ENCODE results near the gene TBXA2R. TPM values are rescaled to one million over a fixed set of nuclear protein-coding genes. Genes with fewer than 3 reads are reported as not detected.

TBXA2R gene
- total and polyA plus RNA-seq, 2 donors: 0.28 to 1.2 TPM

- DNase-seq (ENCODE audit: low read depth in 6 of 9, low spot score in 9 of 9): no peak
- peaks cover 13 to 26% of the 10 kb centered on the region in 2 donors for H3K4me1 ChIP-seq (ENCODE audit: control insufficient read depth in 2 of 2, insufficient read depth in 2 of 2, low read length in 2 of 2)
- H3K27ac ChIP-seq (ENCODE audit: low read depth in 1 of 2, low read length in 1 of 2): no peak overlapping the region
- H3K9me3 ChIP-seq (ENCODE audit: control insufficient read depth in 2 of 2, insufficient read depth in 1 of 2, low read length in 1 of 2): peaks cover 0 to 3% of the 10 kb centered on the region in 2 donors
- H3K4me3 ChIP-seq (ENCODE audit: low read length in 2 of 2): no peak overlapping the region
- peaks cover 33 to 50% of the 10 kb centered on the region in 2 donors for H3K36me3 ChIP-seq (ENCODE audit: control insufficient read depth in 2 of 2, insufficient read depth in 2 of 2, low read length in 1 of 2)
- WGBS: 93% methylated on average over 34 of the region's 34 CpGs
- H3K27me3 ChIP-seq (ENCODE audit: control insufficient read depth in 2 of 2, insufficient read depth in 1 of 2, low read length in 1 of 2): no peaks in the 10 kb centered on the region
These were observed 17.0 kb upstream of the TBXA2R start for GRCh38 chr19:3623716-3624115.

- Histone ChIP-seq H3K27ac (ENCODE audit: low read depth in 1 of 2, low read length in 1 of 2) (no peak overlapping the region), H3K36me3 (ENCODE audit: control insufficient read depth in 2 of 2, insufficient read depth in 2 of 2, low read length in 1 of 2) (peaks cover 35 to 62% of the 10 kb centered on the region in 2 donors), H3K4me3 (ENCODE audit: low read length in 2 of 2) (no peak overlapping the region), H3K9me3 (ENCODE audit: control insufficient read depth in 2 of 2, insufficient read depth in 1 of 2, low read length in 1 of 2) (peaks cover 0 to 2% of the 10 kb centered on the region in 2 donors), H3K4me1 (ENCODE audit: control insufficient read depth in 2 of 2, insufficient read depth in 2 of 2, low read length in 2 of 2) (peaks cover 18 to 36% of the 10 kb centered on the region in 2 donors), H3K27me3 (ENCODE audit: control insufficient read depth in 2 of 2, insufficient read depth in 1 of 2, low read length in 1 of 2) (no peaks in the 10 kb centered on the region)
- no peak for DNase-seq (ENCODE audit: low read depth in 6 of 9, low spot score in 9 of 9)
- WGBS: 98% methylated on average over 12 of the region's 12 CpGs
These were observed 15.5 kb upstream of the TBXA2R start for GRCh38 chr19:3622224-3622623.

GRCh38 chr19:3621689-3622088, 15.0 kb upstream of the TBXA2R start:
- Histone ChIP-seq H3K27me3 (ENCODE audit: control insufficient read depth in 2 of 2, insufficient read depth in 1 of 2, low read length in 1 of 2) (no peaks in the 10 kb centered on the region), H3K36me3 (ENCODE audit: control insufficient read depth in 2 of 2, insufficient read depth in 2 of 2, low read length in 1 of 2) (peaks cover 38 to 63% of the 10 kb centered on the region in 2 donors), H3K4me3 (ENCODE audit: low read length in 2 of 2) (no peak overlapping the region), H3K27ac (ENCODE audit: low read depth in 1 of 2, low read length in 1 of 2) (no peak overlapping the region), H3K4me1 (ENCODE audit: control insufficient read depth in 2 of 2, insufficient read depth in 2 of 2, low read length in 2 of 2) (peaks cover 18 to 34% of the 10 kb centered on the region in 2 donors), H3K9me3 (ENCODE audit: control insufficient read depth in 2 of 2, insufficient read depth in 1 of 2, low read length in 1 of 2) (no peaks in the 10 kb centered on the region)
- DNase-seq (ENCODE audit: low read depth in 6 of 9, low spot score in 9 of 9): no peak
- 98% methylated on average over 15 of the region's 15 CpGs for WGBS

DNA sequence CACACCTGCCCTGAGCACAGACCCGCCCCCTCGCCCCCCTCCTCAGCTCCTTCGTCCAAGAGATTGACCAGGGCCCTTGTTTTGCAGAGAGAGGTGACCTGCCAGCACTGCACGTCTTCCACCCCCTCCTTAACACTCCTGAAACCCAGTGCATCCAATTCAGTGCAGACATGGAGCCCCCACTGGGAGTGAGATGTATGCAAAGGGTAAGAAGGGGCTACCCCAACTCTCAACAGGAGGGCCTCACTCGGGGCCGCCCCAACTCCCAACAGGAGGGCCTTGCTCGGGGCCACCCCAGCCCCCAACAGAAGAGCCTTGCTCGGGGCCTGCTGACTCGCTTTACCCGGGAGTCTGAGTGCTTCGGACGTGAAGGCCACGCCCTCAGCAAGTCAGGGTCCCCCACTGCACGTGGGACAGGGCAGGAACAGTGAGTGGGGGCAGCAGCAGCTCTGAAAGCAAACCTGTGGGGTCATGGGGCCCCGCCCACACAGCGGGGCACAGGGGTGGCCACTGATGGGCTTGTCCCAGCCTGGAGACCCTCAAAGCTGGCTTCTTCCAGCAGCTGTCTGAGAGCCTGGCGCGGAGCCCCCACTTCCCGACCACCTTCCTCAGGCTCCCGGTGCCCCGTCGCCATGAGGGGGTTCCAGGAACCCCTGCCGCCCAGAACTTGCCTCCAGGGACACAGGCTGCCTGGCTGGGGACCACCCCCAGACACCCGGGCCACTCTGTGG, 14.3 kb upstream of the TBXA2R start:
- no peak for DNase-seq (ENCODE audit: low read depth in 6 of 9, low spot score in 9 of 9)
- H3K27me3 ChIP-seq (ENCODE audit: control insufficient read depth in 2 of 2, insufficient read depth in 1 of 2, low read length in 1 of 2): no peaks in the 10 kb centered on the region
- H3K27ac ChIP-seq (ENCODE audit: low read depth in 1 of 2, low read length in 1 of 2): no peak overlapping the region
- WGBS: 97% methylated on average over 24 of the region's 24 CpGs
- H3K4me3 ChIP-seq (ENCODE audit: low read length in 2 of 2): no peak overlapping the region
- peaks cover 40 to 64% of the 10 kb centered on the region in 2 donors for H3K36me3 ChIP-seq (ENCODE audit: control insufficient read depth in 2 of 2, insufficient read depth in 2 of 2, low read length in 1 of 2)
- peaks cover 17 to 31% of the 10 kb centered on the region in 2 donors for H3K4me1 ChIP-seq (ENCODE audit: control insufficient read depth in 2 of 2, insufficient read depth in 2 of 2, low read length in 2 of 2)
- H3K9me3 ChIP-seq (ENCODE audit: control insufficient read depth in 2 of 2, insufficient read depth in 1 of 2, low read length in 1 of 2): no peaks in the 10 kb centered on the region

DNA sequence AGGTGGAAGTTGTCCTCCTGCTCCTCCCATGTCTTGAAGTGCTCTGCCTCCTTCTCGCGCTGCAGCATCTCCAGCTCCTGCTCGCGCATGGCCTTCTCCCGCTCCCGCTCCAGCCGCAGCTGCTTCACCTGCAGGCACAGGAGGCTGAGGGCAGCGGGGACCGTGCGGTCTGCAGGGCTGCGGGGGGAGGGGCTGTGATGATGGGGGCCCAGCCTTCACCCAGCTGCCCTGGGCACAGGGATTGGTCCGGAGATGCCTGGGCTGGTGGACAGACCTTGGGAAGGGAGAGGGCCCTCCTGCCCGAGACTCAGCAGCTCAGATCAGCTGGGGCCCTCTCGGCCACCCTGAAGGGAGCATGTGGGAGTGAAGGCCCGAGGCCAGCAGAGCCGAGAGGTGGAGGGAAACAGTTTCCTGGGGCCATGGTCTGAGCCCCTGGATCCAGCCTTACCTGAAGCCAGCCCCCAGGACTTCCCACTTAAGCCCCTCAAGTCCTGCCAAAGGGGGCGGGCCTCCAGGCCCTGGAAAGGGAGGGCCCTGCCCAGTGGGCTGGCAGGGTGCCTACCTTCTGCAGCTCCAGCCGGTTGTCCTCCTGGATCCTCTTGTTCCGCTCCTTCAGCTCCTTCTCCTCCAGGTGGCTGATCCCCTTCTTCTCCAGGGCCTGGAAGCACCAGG, 13.6 kb upstream of the TBXA2R start:
- no peaks in the 10 kb centered on the region for H3K27me3 ChIP-seq (ENCODE audit: control insufficient read depth in 2 of 2, insufficient read depth in 1 of 2, low read length in 1 of 2)
- H3K27ac ChIP-seq (ENCODE audit: low read depth in 1 of 2, low read length in 1 of 2): no peak overlapping the region
- H3K9me3 ChIP-seq (ENCODE audit: control insufficient read depth in 2 of 2, insufficient read depth in 1 of 2, low read length in 1 of 2): no peaks in the 10 kb centered on the region
- H3K36me3 ChIP-seq (ENCODE audit: control insufficient read depth in 2 of 2, insufficient read depth in 2 of 2, low read length in 1 of 2): peaks cover 43 to 71% of the 10 kb centered on the region in 2 donors
- H3K4me3 ChIP-seq (ENCODE audit: low read length in 2 of 2): no peak overlapping the region
- peaks cover 10 to 26% of the 10 kb centered on the region in 2 donors for H3K4me1 ChIP-seq (ENCODE audit: control insufficient read depth in 2 of 2, insufficient read depth in 2 of 2, low read length in 2 of 2)
- DNase-seq (ENCODE audit: low read depth in 6 of 9, low spot score in 9 of 9): no peak
- WGBS: 96% methylated on average over 19 of the region's 19 CpGs

DNA sequence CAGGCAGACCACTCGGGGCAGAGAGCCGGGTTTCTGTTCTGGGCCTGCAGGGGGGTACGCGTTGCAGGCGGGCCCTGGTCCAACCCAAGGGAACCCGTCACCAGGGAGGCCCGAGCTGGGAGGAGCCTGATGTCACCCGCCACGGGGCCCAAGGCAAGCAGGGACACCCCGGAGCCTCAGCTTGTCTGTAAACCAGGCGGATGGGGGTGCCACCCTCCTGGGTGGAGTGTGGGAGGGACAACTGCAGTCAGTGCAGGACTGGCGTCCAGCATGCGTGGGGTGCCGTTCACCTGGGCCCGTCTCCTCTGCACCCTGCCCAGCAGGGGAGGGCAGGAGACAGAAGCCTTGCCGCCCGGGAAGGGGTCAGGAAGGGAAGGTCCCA, 12.9 kb upstream of the TBXA2R start:
- DNase-seq (ENCODE audit: low read depth in 6 of 9, low spot score in 9 of 9): no peak
- H3K36me3 ChIP-seq (ENCODE audit: control insufficient read depth in 2 of 2, insufficient read depth in 2 of 2, low read length in 1 of 2): peaks cover 43 to 75% of the 10 kb centered on the region in 2 donors

DNA sequence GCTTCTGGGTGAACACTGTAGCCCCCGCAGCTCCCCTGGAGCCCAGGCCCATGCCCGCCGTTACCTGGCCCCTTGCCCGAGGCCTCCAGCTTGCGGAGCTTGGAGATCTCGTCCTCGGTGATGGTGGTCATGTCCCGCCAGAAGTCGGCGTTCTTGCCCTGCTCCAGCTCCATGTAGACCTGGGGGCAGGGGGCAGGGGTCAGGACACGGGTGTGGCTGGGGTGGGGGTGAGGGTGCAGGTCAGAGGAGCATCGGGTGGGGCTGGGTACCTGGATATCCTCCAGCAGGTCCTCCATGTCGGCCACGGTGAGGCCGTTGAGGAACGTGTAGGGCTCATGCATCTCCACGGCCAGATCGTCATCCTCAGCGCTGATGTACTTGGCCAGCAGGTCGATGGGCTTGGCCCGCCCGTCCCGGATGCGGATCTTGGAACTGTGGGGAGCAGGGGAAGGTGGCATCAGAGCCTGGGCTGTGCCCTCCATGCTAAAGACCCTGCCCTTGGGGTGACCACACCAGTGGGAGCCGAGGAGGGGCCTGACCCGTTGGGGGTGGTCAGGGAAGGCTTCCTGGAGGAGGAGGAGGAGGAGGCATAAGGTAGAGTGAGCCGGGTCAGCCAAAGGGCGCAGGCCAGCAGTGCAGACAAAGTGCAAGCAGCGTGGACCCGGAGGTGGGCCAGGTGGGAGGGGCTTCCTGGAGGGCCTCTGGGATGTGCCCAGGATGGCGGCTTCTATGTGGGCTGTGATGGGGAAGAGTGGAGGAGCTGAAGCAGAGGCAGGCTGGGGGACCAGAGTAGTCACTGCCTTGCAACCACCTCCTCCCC, 12.3 kb upstream of the TBXA2R start:
- Histone ChIP-seq H3K4me1 (ENCODE audit: control insufficient read depth in 2 of 2, insufficient read depth in 2 of 2, low read length in 2 of 2) (peaks cover 5 to 22% of the 10 kb centered on the region in 2 donors), H3K27ac (ENCODE audit: low read depth in 1 of 2, low read length in 1 of 2) (peak overlapping the region in 1 of 2 donors; percentile 26)

More for the DNA sequence above, 12.9 kb upstream of the TBXA2R start:
- Histone ChIP-seq H3K27me3 (ENCODE audit: control insufficient read depth in 2 of 2, insufficient read depth in 1 of 2, low read length in 1 of 2) (no peaks in the 10 kb centered on the region), H3K4me3 (ENCODE audit: low read length in 2 of 2) (no peak overlapping the region), H3K9me3 (ENCODE audit: control insufficient read depth in 2 of 2, insufficient read depth in 1 of 2, low read length in 1 of 2) (no peaks in the 10 kb centered on the region), H3K27ac (ENCODE audit: low read depth in 1 of 2, low read length in 1 of 2) (no peak overlapping the region), H3K4me1 (ENCODE audit: control insufficient read depth in 2 of 2, insufficient read depth in 2 of 2, low read length in 2 of 2) (peaks cover 9 to 25% of the 10 kb centered on the region in 2 donors)
- 91% methylated on average over 17 of the region's 17 CpGs for WGBS

GRCh38 chr19:3618144-3618810, 11.6 kb upstream of the TBXA2R start:
- peak in 2 of 9 donors; percentile 18 to 31 for DNase-seq (ENCODE audit: low read depth in 6 of 9, low spot score in 9 of 9)
- 74% methylated on average over 31 of the region's 31 CpGs for WGBS
- Histone ChIP-seq H3K4me3 (ENCODE audit: low read length in 2 of 2) (no peak overlapping the region), H3K27me3 (ENCODE audit: control insufficient read depth in 2 of 2, insufficient read depth in 1 of 2, low read length in 1 of 2) (no peaks in the 10 kb centered on the region), H3K36me3 (ENCODE audit: control insufficient read depth in 2 of 2, insufficient read depth in 2 of 2, low read length in 1 of 2) (peaks cover 49 to 82% of the 10 kb centered on the region in 2 donors), H3K27ac (ENCODE audit: low read depth in 1 of 2, low read length in 1 of 2) (peak overlapping the region in 1 of 2 donors; percentile 7), H3K4me1 (ENCODE audit: control insufficient read depth in 2 of 2, insufficient read depth in 2 of 2, low read length in 2 of 2) (peaks cover 4 to 22% of the 10 kb centered on the region in 2 donors), H3K9me3 (ENCODE audit: control insufficient read depth in 2 of 2, insufficient read depth in 1 of 2, low read length in 1 of 2) (no peaks in the 10 kb centered on the region)

More for the DNA sequence above, 12.3 kb upstream of the TBXA2R start:
- no peak for DNase-seq (ENCODE audit: low read depth in 6 of 9, low spot score in 9 of 9)
- Histone ChIP-seq H3K27me3 (ENCODE audit: control insufficient read depth in 2 of 2, insufficient read depth in 1 of 2, low read length in 1 of 2) (no peaks in the 10 kb centered on the region), H3K4me3 (ENCODE audit: low read length in 2 of 2) (no peak overlapping the region), H3K36me3 (ENCODE audit: control insufficient read depth in 2 of 2, insufficient read depth in 2 of 2, low read length in 1 of 2) (peaks cover 44 to 81% of the 10 kb centered on the region in 2 donors), H3K9me3 (ENCODE audit: control insufficient read depth in 2 of 2, insufficient read depth in 1 of 2, low read length in 1 of 2) (no peaks in the 10 kb centered on the region)
- 96% methylated on average over 31 of the region's 31 CpGs for WGBS

Data from thymus (tissue), 11 donors.